Ovary (tissue), 9 donors: Measurements from ENCODE around the gene ASB2. TPM values are rescaled to one million over a fixed set of nuclear protein-coding genes. Genes with fewer than 3 reads are reported as not detected.

Source experiments
- DNase-seq, 5 donors: peaks; one replicate each; pipeline ENCODE4 v3.0.0-alpha.2; 2019 to 2020
- H3K27ac ChIP-seq, 2 donors: fragments of 200-600 bp; one replicate each; pipeline versions ENCODE4 v1.5.1 to v1.8.0; 2019 to 2022
- H3K27me3 ChIP-seq: fragments of 200-600 bp; one replicate; pipeline ENCODE4 v1.8.0; 2022
- H3K36me3 ChIP-seq: fragments of 200-600 bp; sonication (generic); one replicate; pipeline ENCODE4 v1.5.1; 2019
- H3K4me1 ChIP-seq: one replicate; pipeline ENCODE4 v1.8.1; 2013; ENCODE audit warnings: mild to moderate bottlenecking, moderate library complexity; ENCODE audit not compliant: insufficient read depth
- H3K4me3 ChIP-seq: fragments of 200-600 bp; sonication (generic); one replicate; pipeline ENCODE4 v1.5.1; 2017
- H3K9me3 ChIP-seq, 2 donors: fragments of 200-600 bp in 1 of 2; sonication (generic) in 1 of 2; one replicate each; pipeline versions ENCODE4 v1.5.1 to v1.8.1; 2013 to 2019; ENCODE audit warnings: mild to moderate bottlenecking in 1 of 2, moderate library complexity in 1 of 2
- CTCF ChIP-seq, 3 donors: fragments of 450-650 bp in 2 of 3; fragments of 200-600 bp in 1 of 3; IDR thresholded peaks; one replicate each; pipeline versions ENCODE4 v1.5.1 to v1.8.0; 2016 to 2022; ENCODE audit warnings: antibody characterized with exemption in 3 of 3, mild to moderate bottlenecking in 1 of 3
- EP300 ChIP-seq: sonication (generic); formaldehyde crosslinking; IDR thresholded peaks from one replicate; pipeline ENCODE4 v1.6.1; 2017; ENCODE audit warnings: antibody characterized with exemption
- POLR2A ChIP-seq: fragments of 450-650 bp; IDR thresholded peaks from one replicate; pipeline ENCODE4 v1.6.1; 2017; ENCODE audit warnings: antibody characterized with exemption, mild to moderate bottlenecking, moderate library complexity
- WGBS, 3 donors: extraction: QIAGEN DNeasy Blood & Tissue Kit in 1 of 3; methylation state at CpG; one replicate each; pipeline versions ENCODE4 v1.1.5 to v1.1.7; 2013 to 2017; 5-methylcytosine and 5-hydroxymethylcytosine counted together
- intact Hi-C, 4 donors: fragments of 100-400 bp; cut with DNase I; formaldehyde crosslinking; loops; one replicate each; pipeline versions ENCODE4 v1.11.0 to v1.15.1; 2022 to 2023
- polyA plus RNA-seq, 2 donors: library from polyadenylated mRNA; stranded (reverse); fragments of 200-250 nt in 1 of 2; fragments of 350-450 nt in 1 of 2; fragmentation: Illumina TruSeq in 1 of 2; extraction: RNeasy Lipid Tissue Mini Kit (QIAGEN cat#74804) in 1 of 2; gene quantifications; one replicate each; pipeline ENCODE4 v1.2.3, GENCODE V29; 2013 to 2014
- total RNA-seq, 7 donors: library from RNA; depleted of rRNA in 2 of 7; stranded (reverse); fragments of >200 nt in 2 of 7; fragmentation: NEBNext Ultra II Directional in 3 of 7; extraction: Animal tissue kit (Norgen Biotek cat#: 25700) in 3 of 7; gene quantifications; one replicate each; pipeline versions ENCODE4 v1.1.0 to v1.2.4, GENCODE V29; 2016 to 2023
- donor health status: DM: no; HTN: no; CAD: no; lungs with moderate emphysema.
- donor health status: DM: no; HTN: no; CAD: no.
- donor health status: Bipolar disorder and iron deficiency.
- donor health status: DM: yes; HTN: yes; CAD: no.
- donor health status: DM: no; HTN: no; CAD: no.
- donor health status: DM: yes; HTN: yes; CAD: no.

Gene ASB2
- total and polyA plus RNA-seq, 9 donors: 1.3 to 25.6 (median 3.0) TPM

- Histone ChIP-seq H3K4me3 (no peak overlapping the region), H3K4me1 (no peaks in the 10 kb centered on the region), H3K27me3 (no peaks in the 10 kb centered on the region), H3K27ac (no peak overlapping the region), H3K9me3 (no peaks in the 10 kb centered on the region), H3K36me3 (no peaks in the 10 kb centered on the region)
- no peak for DNase-seq
- TF ChIP-seq POLR2A (no peak), EP300 (no peak), CTCF (IDR thresholded peaks at IDR 0.05) (no peak)
- intact Hi-C loops: no loop called here
Measured at GRCh38 chr14:93960108-93960475, 16.3 kb downstream of the ASB2 start.

- no peaks in the 10 kb centered on the region for H3K36me3 ChIP-seq
- H3K4me3 ChIP-seq: no peak overlapping the region
- 75 to 78% (median 77%) methylated on average over 23 of the region's 23 CpGs for WGBS, 3 donors
- no peak for TF ChIP-seq CTCF (IDR thresholded peaks at IDR 0.05)
- intact Hi-C loops: no loop called here
- DNase-seq: no peak
- no peaks in the 10 kb centered on the region for H3K27me3 ChIP-seq
- H3K9me3 ChIP-seq: no peaks in the 10 kb centered on the region
- no peaks in the 10 kb centered on the region for H3K4me1 ChIP-seq
- no peak overlapping the region for H3K27ac ChIP-seq
Measured at GRCh38 chr14:93959239-93960107, 16.9 kb downstream of the ASB2 start.

GRCh38 chr14:93958567-93959238 is 17.7 kb downstream of the ASB2 start:
- H3K4me1 ChIP-seq: no peaks in the 10 kb centered on the region

More at GRCh38 chr14:93958567-93959238, 17.7 kb downstream of the ASB2 start:
- H3K4me3 ChIP-seq: no peak overlapping the region
- H3K27me3 ChIP-seq: no peaks in the 10 kb centered on the region
- WGBS, 3 donors: 78 to 82% (median 80%) methylated on average over 7 of the region's 7 CpGs
- intact Hi-C loops: no loop called here
- H3K27ac ChIP-seq: no peak overlapping the region
- DNase-seq: no peak
- H3K36me3 ChIP-seq: no peaks in the 10 kb centered on the region
- no peaks in the 10 kb centered on the region for H3K9me3 ChIP-seq
- TF ChIP-seq CTCF (IDR thresholded peaks at IDR 0.05) (no peak), EP300 (no peak), POLR2A (no peak)
